A549 treated with dexamethasone at 1 μM for 4 hours (cell line): Measurements from ENCODE around the gene CCAR1. TPM values are rescaled to one million over a fixed set of nuclear protein-coding genes. Genes with fewer than 3 reads are reported as not detected.

Source experiments
- total RNA-seq: library from RNA; stranded (reverse); fragments of 200-300 nt; extraction: Qiagen RNA extraction; gene quantifications from 5 replicates; pipeline ENCODE4 v1.2.3, GENCODE V29; 2022

CCAR1 gene
- total RNA-seq: 71.1 to 76.7 TPM (median 73.7 TPM) in 5 replicates

GRCh38 chr10:68720793-68721672 is at the start of gene CCAR1:
Gene CCAR1, plus strand, starts transcription at chr10:68721239. Its CDS starts 1,266 bp downstream, at chr10:68722505.

GRCh38 chr10:68826764-68827591 is 105.9 kb downstream of the CCAR1 start, which contains the start of gene STOX1:
Gene STOX1, plus strand, starts transcription at chr10:68827531. Its CDS starts 93 bp downstream, at chr10:68827624.

Other genes with a start within 250 kb of the CCAR1 start
- 7.9 to 11.2 TPM (median 9.8 TPM) in 5 replicates for gene DNA2, start 249.3 kb upstream of the CCAR1 start, total RNA-seq
- 14.4 to 21.1 TPM (median 19.1 TPM) in 5 replicates for gene SLC25A16, start 193.7 kb upstream of the CCAR1 start, total RNA-seq
- 0.49 to 0.82 TPM (median 0.71 TPM) in 5 replicates for gene TET1, start 160.9 kb upstream of the CCAR1 start, total RNA-seq
- 0.61 to 0.94 TPM (median 0.73 TPM) in 5 replicates for gene STOX1, start 106.3 kb downstream of the CCAR1 start, total RNA-seq
- 32.3 to 40.1 TPM (median 36.4 TPM) in 5 replicates for gene DDX50, start 180.1 kb downstream of the CCAR1 start, total RNA-seq
- 127 to 165 TPM (median 144 TPM) in 5 replicates for gene DDX21, start 234.9 kb downstream of the CCAR1 start, total RNA-seq